ENCODE measurements around the gene FCAR.
"Not testable (repeated sequence)": the region's sequence is repeated elsewhere in the genome, so short reads cannot be mapped to it uniquely, and the experiment has no call there.

The FCAR gene

GRCh38 chr19:54896036-54896435 lies 22.0 kb downstream of the FCAR start:
- DNase-seq = no peak

- DNase-seq = not testable (repeated sequence)
Measured at GRCh38 chr19:54898685-54899084, 24.6 kb downstream of the FCAR start.

- DNase-seq = not testable (repeated sequence)
Measured at GRCh38 chr19:54899646-54900045, 25.6 kb downstream of the FCAR start.

- not testable (repeated sequence) for DNase-seq
Measured at GRCh38 chr19:54901153-54901552, 27.1 kb downstream of the FCAR start.

GRCh38 chr19:54902061-54902460 lies 28.0 kb downstream of the FCAR start:
- no peak for DNase-seq

- no peak for DNase-seq
Measured at GRCh38 chr19:54903303-54903702, 29.3 kb downstream of the FCAR start.

- DNase-seq = not testable (repeated sequence)
Measured at GRCh38 chr19:54904261-54904660, 30.2 kb downstream of the FCAR start.

GRCh38 chr19:54905421-54905802 lies 31.4 kb downstream of the FCAR start:
- DNase-seq = no peak

- no peak for DNase-seq
Measured at GRCh38 chr19:54905803-54906511, 31.9 kb downstream of the FCAR start, which contains the start of gene NCR1. Gene NCR1, plus strand, starts transcription at chr19:54906148. Its CDS starts 40 bp downstream, at chr19:54906188.

- DNase-seq = no peak
Measured at GRCh38 chr19:54906819-54907218, 32.8 kb downstream of the FCAR start.

GRCh38 chr19:54907899-54908298 lies 33.9 kb downstream of the FCAR start:
- DNase-seq = not testable (repeated sequence)

GRCh38 chr19:54916822-54917221 lies 42.8 kb downstream of the FCAR start:
- DNase-seq = no peak

- DNase-seq = no peak
Measured at GRCh38 chr19:54918499-54918898, 44.5 kb downstream of the FCAR start.

GRCh38 chr19:54919646-54920563 lies 45.9 kb downstream of the FCAR start:
- DNase-seq = not testable (repeated sequence)

GRCh38 chr19:54921082-54921481 lies 47.0 kb downstream of the FCAR start:
- DNase-seq = no peak

GRCh38 chr19:54923276-54923675 lies 49.2 kb downstream of the FCAR start:
- no peak for DNase-seq

GRCh38 chr19:54928299-54928698 lies 54.3 kb downstream of the FCAR start:
- DNase-seq = no peak

GRCh38 chr19:54937926-54938325 lies 63.9 kb downstream of the FCAR start:
- DNase-seq = no peak

GRCh38 chr19:54938906-54939305 lies 64.9 kb downstream of the FCAR start:
- no peak for DNase-seq

- DNase-seq = not testable (repeated sequence)
Measured at GRCh38 chr19:54939538-54939937, 65.5 kb downstream of the FCAR start.
